Fibroblast of the aortic adventitia (primary cell): Measurements from ENCODE around the gene STOML3. TPM values are rescaled to one million over a fixed set of nuclear protein-coding genes. Genes with fewer than 3 reads are reported as not detected.
"Not testable (repeated sequence)": the region's sequence is repeated elsewhere in the genome, so short reads cannot be mapped to it uniquely, and the experiment has no call there.

Experiments
- DNase-seq: peaks from one replicate; pipeline ENCODE4 v3.0.0-alpha.2; 2010; ENCODE audit warnings: low read depth
- H3K4me3 ChIP-seq: 2 replicates; pipeline ENCODE4 v1.5.1; 2011; ENCODE audit warnings: low read depth, mild to moderate bottlenecking, control low read depth, low read length, moderate library complexity
- total RNA-seq: library from RNA; depleted of rRNA; stranded (reverse); fragments of >200 nt; gene quantifications from 2 replicates; pipeline ENCODE4 v1.2.3, GENCODE V29; 2012; ENCODE audit warnings: low replicate concordance
- TF ChIP-seq, protein P1 (sequence below): IDR thresholded peaks from 2 replicates; pipeline ENCODE4 v1.5.1; 2011; ENCODE audit warnings: mild to moderate bottlenecking, low read length, control low read depth, inconsistent platforms; ENCODE audit not compliant: insufficient read depth

Gene STOML3
- total RNA-seq, 1 donor, result not detected

DNA sequence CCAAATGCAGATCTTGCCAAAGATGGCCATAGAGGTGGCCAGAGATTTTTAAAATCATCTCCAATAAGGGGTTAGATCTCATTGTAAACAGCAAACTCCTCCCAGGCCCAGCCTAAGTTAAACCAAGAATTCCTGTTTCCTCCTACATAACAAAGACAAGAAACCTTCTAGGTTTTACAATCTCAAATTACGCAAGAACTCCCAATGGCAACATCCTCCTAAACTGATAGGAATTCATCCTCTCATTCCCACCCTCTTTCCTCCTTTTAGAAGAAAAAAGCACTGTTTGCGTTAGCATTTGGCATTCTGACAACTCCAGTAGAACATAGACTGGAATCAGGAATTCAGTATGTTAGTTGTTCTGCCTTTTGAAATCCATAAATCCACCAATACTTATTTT, 32.7 kb upstream of the STOML3 start:
- peak; percentile 30 for DNase-seq
- H3K4me3 ChIP-seq, result no peak overlapping the region
- TF ChIP-seq, protein P1, sequence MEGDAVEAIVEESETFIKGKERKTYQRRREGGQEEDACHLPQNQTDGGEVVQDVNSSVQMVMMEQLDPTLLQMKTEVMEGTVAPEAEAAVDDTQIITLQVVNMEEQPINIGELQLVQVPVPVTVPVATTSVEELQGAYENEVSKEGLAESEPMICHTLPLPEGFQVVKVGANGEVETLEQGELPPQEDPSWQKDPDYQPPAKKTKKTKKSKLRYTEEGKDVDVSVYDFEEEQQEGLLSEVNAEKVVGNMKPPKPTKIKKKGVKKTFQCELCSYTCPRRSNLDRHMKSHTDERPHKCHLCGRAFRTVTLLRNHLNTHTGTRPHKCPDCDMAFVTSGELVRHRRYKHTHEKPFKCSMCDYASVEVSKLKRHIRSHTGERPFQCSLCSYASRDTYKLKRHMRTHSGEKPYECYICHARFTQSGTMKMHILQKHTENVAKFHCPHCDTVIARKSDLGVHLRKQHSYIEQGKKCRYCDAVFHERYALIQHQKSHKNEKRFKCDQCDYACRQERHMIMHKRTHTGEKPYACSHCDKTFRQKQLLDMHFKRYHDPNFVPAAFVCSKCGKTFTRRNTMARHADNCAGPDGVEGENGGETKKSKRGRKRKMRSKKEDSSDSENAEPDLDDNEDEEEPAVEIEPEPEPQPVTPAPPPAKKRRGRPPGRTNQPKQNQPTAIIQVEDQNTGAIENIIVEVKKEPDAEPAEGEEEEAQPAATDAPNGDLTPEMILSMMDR, result no peak

DNA sequence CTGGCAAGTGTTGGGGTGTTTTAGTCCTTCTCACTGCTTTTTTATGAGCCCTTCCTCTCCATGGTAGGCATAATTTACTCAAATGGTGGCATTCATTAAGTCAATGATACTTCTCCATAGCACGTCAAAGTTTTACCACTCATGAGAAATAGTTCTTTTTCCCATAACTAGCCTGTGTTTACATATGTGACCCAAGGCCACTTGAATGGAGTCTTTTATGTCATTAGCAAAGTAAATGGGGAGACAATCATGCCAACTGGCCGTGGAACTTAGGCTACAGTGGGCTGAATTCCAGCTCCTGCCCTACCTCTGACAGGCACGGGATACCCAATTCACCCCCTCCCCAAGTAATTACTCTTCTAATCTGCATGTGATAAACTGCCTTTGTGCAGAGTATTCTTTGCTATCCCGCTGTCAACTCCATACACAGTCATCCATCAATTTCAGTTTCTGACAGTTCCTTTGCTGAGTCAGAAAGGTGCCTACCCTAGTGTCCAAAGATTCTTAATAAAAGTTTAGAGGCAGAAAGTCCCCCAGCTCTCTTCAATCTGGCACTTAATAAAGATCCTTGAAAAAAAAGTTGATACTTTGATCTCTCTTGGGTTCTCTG, 30.3 kb upstream of the STOML3 start:
- no peak overlapping the region for H3K4me3 ChIP-seq
- DNase-seq, result no peak
- TF ChIP-seq, protein P1, result no peak

DNA sequence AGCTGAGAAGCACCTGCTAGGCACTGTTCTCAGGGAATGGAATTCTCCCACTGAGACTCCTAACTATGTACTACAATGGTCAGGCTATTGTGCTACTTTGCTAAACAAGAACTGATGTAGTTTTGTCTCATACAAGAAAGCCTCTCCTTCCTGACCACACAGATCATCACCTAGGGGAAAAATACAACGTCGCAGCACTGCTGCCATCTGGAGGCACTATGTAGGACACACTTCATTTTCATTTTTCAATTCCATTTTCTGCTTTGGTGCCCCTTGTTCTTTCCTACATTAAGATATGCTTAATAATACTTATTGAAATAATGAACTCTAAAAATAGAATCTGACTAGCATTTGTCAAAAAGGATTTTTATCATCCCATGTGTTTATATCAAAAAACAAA, 26.2 kb upstream of the STOML3 start:
- TF ChIP-seq, protein P1, result peak; percentile 48
- DNase-seq, result peak; percentile 13
- H3K4me3 ChIP-seq, result no peak overlapping the region

DNA sequence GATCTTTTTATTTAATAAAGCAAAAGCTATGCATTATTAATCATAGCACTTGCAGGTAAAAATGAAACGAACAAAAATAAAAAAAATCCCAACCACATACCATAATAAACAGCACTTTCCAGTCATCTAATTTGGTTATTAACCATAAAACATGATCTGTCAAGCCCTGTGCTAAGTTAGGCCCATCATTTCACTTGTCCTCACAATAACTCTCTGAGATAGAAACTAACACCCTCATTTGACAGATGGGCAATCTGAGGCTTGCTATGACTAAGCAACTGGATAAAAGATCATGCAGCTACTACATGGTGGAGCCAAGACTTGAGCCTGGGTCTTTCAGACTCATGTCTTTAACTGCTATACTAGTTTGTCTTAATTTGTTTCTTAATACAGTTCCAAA, 25.5 kb upstream of the STOML3 start:
- no peak overlapping the region for H3K4me3 ChIP-seq
- DNase-seq, result no peak
- TF ChIP-seq, protein P1, result no peak

DNA sequence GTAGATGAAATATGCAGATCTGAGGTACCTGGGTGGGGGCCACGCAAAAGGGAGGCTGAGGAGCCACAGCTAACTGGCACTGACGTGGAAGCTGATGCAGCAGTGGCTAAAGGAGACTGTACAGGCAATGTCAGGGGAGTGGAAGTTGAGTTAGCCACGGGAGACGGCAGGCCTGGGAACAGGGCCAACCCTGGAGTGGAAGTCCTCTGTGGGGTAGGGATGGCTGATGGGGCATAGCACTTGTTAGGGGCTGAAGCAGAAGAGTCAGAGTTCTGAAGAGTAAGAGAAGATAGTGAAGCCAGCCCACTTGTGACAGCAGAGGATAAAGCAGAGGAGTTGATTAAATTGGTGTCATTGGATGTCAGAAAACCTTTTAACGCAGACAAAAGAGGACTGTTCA, 22.8 kb upstream of the STOML3 start:
- TF ChIP-seq, protein P1, result no peak
- no peak for DNase-seq
- H3K4me3 ChIP-seq, result no peak overlapping the region

DNA sequence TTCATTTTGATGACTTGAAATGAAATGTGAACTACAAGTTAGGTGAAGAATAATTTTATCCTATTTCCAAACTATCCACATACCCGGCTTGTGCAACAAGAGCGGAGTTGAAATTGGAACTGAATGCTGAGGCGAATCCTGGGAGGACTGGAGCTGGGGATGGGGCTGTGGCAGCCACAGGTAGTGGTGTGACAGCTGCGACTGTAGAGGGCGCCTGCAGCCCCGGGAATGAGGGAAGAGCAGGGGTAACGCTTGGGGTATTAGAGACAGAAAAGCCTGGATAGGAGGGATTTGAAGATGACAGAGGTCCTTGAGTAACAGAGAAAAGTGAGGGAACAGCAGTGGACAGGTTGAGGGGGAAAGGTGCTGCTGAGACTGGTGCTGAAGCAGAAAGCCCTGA, 22.0 kb upstream of the STOML3 start:
- TF ChIP-seq, protein P1, result no peak
- H3K4me3 ChIP-seq, result no peak overlapping the region
- DNase-seq, result no peak

DNA sequence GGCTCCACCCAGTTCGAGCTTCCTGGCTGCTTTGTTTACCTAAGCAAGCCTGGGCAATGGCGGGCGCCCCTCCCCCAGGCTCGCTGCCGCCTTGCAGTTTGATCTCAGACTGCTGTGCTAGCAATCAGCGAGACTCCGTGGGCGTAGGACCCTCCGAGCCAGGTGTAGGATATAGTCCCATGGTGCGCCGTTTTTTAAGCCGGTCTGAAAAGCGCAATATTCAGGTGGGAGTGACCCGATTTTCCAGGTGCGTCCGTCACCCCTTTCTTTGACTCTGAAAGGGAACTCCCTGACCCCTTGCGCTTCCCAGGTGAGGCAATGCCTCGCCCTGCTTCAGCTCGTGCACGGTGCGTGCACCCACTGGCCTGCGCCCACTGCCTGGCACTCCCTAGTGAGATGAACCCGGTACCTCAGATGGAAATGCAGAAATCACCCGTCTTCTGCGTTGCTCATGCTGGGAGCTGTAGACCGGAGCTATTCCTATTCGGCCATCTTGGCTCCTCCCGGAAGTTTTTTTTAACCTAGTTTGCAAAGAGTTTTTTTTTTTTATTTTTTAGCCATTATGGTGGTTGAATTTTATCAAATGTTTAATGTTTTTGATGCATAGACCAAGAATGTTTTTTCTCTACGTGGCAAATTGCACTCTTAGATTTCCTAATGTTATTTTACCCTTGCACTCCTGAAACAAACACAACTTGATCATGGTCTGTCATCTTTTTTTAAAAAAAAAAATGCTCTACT, 15.9 kb upstream of the STOML3 start:
- DNase-seq, H3K4me3 ChIP-seq: not testable (repeated sequence)
